ENCODE measurements around the gene UNG. TPM values are rescaled to one million over a fixed set of nuclear protein-coding genes. Genes with fewer than 3 reads are reported as not detected.
"Not testable (repeated sequence)": the region's sequence is repeated elsewhere in the genome, so short reads cannot be mapped to it uniquely, and the experiment has no call there.

UNG gene
- total RNA-seq, 1 donor from 2014 or later = 32.0 TPM

- ATAC-seq = no peak
Observed at GRCh38 chr12:109124878-109125648, 27.7 kb downstream of the UNG start.

- no peak for ATAC-seq
Observed at GRCh38 chr12:109125791-109126190, 28.4 kb downstream of the UNG start.

GRCh38 chr12:109126784-109127183 is 29.4 kb downstream of the UNG start:
- no peak for ATAC-seq

GRCh38 chr12:109127533-109128242 is 30.3 kb downstream of the UNG start:
- no peak for ATAC-seq

GRCh38 chr12:109130297-109131153 is 33.1 kb downstream of the UNG start:
- ATAC-seq = no peak

GRCh38 chr12:109131154-109132050 is 34.0 kb downstream of the UNG start:
- ATAC-seq = no peak

- peak; percentile 37 for ATAC-seq
Observed at GRCh38 chr12:109134186-109134917, 37.0 kb downstream of the UNG start.

GRCh38 chr12:109137055-109137454 is 39.7 kb downstream of the UNG start:
- no peak for ATAC-seq

- ATAC-seq = no peak
Observed at GRCh38 chr12:109139360-109139759, 42.0 kb downstream of the UNG start.

GRCh38 chr12:109139791-109140190 is 42.4 kb downstream of the UNG start:
- no peak for ATAC-seq

- no peak for ATAC-seq
Observed at GRCh38 chr12:109140560-109140959, 43.2 kb downstream of the UNG start.

- ATAC-seq = no peak
Observed at GRCh38 chr12:109144224-109144623, 46.8 kb downstream of the UNG start.

GRCh38 chr12:109147126-109147525 is 49.7 kb downstream of the UNG start:
- ATAC-seq = not testable (repeated sequence)

GRCh38 chr12:109147954-109148353 is 50.6 kb downstream of the UNG start:
- ATAC-seq = peak; percentile 37

- ATAC-seq = no peak
Observed at GRCh38 chr12:109150124-109150640, 52.8 kb downstream of the UNG start.

- no peak for ATAC-seq
Observed at GRCh38 chr12:109151457-109151856, 54.1 kb downstream of the UNG start.

- ATAC-seq = peak; percentile 9
Observed at GRCh38 chr12:109153821-109154441, 56.5 kb downstream of the UNG start.

- ATAC-seq = peak; percentile 99
Observed at GRCh38 chr12:109154451-109155438, 57.3 kb downstream of the UNG start.

GRCh38 chr12:109156036-109156435 is 58.6 kb downstream of the UNG start:
- no peak for ATAC-seq

All from esophagus mucosa (tissue), 1 donor.